Loucy (cell line): ENCODE data around the gene ISOC1.

Experiments used
- H2AFZ ChIP-seq: fragments of 200-600 bp; sonication (generic); 2 replicates; pipeline ENCODE4 v1.6.0; 2016; ENCODE audit warnings: antibody characterized with exemption, mild to moderate bottlenecking, low read length, moderate library complexity
- H3F3A ChIP-seq: fragments of 200-600 bp; 2 replicates; pipeline ENCODE4 v1.6.0; 2016; ENCODE audit warnings: antibody characterized with exemption, low read depth, mild to moderate bottlenecking
- H3K27me3 ChIP-seq: fragments of 200-600 bp; sonication (generic); 2 replicates; pipeline ENCODE4 v1.6.1; 2014; ENCODE audit warnings: low read length, mild to moderate bottlenecking; ENCODE audit not compliant: insufficient read depth, poor library complexity, severe bottlenecking
- H3K36me3 ChIP-seq: fragments of 200-600 bp; sonication (generic); 2 replicates; pipeline ENCODE4 v1.6.1; 2016; ENCODE audit warnings: low read length; ENCODE audit not compliant: insufficient read depth
- H3K4me1 ChIP-seq: fragments of 200-600 bp; sonication (generic); 2 replicates; pipeline ENCODE4 v1.5.1; 2014; ENCODE audit warnings: low read length, mild to moderate bottlenecking; ENCODE audit not compliant: insufficient read depth, poor library complexity, severe bottlenecking
- H3K4me2 ChIP-seq: fragments of 200-600 bp; sonication (generic); 2 replicates; pipeline ENCODE4 v1.6.0; 2014; ENCODE audit warnings: antibody characterized with exemption, low read length, low read depth, mild to moderate bottlenecking; ENCODE audit not compliant: poor library complexity, severe bottlenecking
- H3K4me3 ChIP-seq: fragments of 200-600 bp; sonication (generic); 2 replicates; pipeline ENCODE4 v1.5.1; 2014; ENCODE audit warnings: low read length, mild to moderate bottlenecking, mixed read lengths; ENCODE audit not compliant: poor library complexity, severe bottlenecking
- H3K79me2 ChIP-seq: fragments of 200-600 bp; sonication (generic); 2 replicates; pipeline ENCODE4 v1.6.1; 2014; ENCODE audit warnings: low read length; ENCODE audit not compliant: insufficient read depth
- H3K9ac ChIP-seq: fragments of 200-600 bp; sonication (generic); 2 replicates; pipeline ENCODE4 v1.6.0; 2014; ENCODE audit warnings: mild to moderate bottlenecking, low read depth, low read length, moderate library complexity; ENCODE audit not compliant: poor library complexity, severe bottlenecking
- H3K9me2 ChIP-seq: fragments of 200-600 bp; sonication (generic); replicated peaks from 2 replicates; pipeline ENCODE4 v1.6.1; 2016; ENCODE audit warnings: low read depth, low read length, mixed read lengths
- H3K9me3 ChIP-seq: fragments of 200-600 bp; sonication (generic); 2 replicates; pipeline ENCODE4 v1.6.1; 2014; ENCODE audit warnings: mild to moderate bottlenecking, antibody characterized with exemption, low read length, low read depth; ENCODE audit not compliant: insufficient read depth
- H4K20me1 ChIP-seq: fragments of 200-600 bp; sonication (generic); 2 replicates; pipeline ENCODE4 v1.6.0; 2014; ENCODE audit warnings: antibody characterized with exemption, low read length, mild to moderate bottlenecking; ENCODE audit not compliant: insufficient read depth, poor library complexity, severe bottlenecking
- CTCF ChIP-seq: fragments of 200-600 bp; sonication (generic); conservative IDR thresholded peaks from 2 replicates; pipeline ENCODE4 v1.5.1; 2014; ENCODE audit warnings: mild to moderate bottlenecking, antibody characterized with exemption, low read length
- EZH2phosphoT487 ChIP-seq: fragments of 200-600 bp; IDR thresholded peaks from 2 replicates; pipeline ENCODE4 v1.6.1; 2018; ENCODE audit warnings: antibody characterized with exemption, mild to moderate bottlenecking, moderate library complexity, borderline replicate concordance

Gene ISOC1

GRCh38 chr5:129073111-129073510 lies 21.4 kb upstream of the ISOC1 start:
- H3K79me2 ChIP-seq, result no peaks in the 10 kb centered on the region
- no peak overlapping the region for H3K4me2 ChIP-seq
- no peaks in the 10 kb centered on the region for H3K36me3 ChIP-seq
- no peaks in the 10 kb centered on the region for H3K4me1 ChIP-seq
- no peaks in the 10 kb centered on the region for H3K9me2 ChIP-seq
- no peaks in the 10 kb centered on the region for H3K27me3 ChIP-seq
- no peaks in the 10 kb centered on the region for H3K9me3 ChIP-seq
- TF ChIP-seq EZH2phosphoT487, result no peak
- TF ChIP-seq CTCF, result no peak
- H3F3A ChIP-seq, result no peaks in the 10 kb centered on the region
- H3K9ac ChIP-seq, result no peak overlapping the region
- H4K20me1 ChIP-seq, result no peaks in the 10 kb centered on the region
- H3K4me3 ChIP-seq, result no peak overlapping the region
- no peak overlapping the region for H2AFZ ChIP-seq

GRCh38 chr5:129074903-129075302 lies 19.6 kb upstream of the ISOC1 start:
- Histone ChIP-seq H3K4me3 (no peak overlapping the region), H3K79me2 (no peaks in the 10 kb centered on the region), H3K9me3 (no peaks in the 10 kb centered on the region), H4K20me1 (no peaks in the 10 kb centered on the region), H3K9ac (no peak overlapping the region), H3K9me2 (no peaks in the 10 kb centered on the region), H3K4me1 (no peaks in the 10 kb centered on the region), H3K4me2 (no peak overlapping the region), H3F3A (no peaks in the 10 kb centered on the region), H2AFZ (no peak overlapping the region), H3K36me3 (no peaks in the 10 kb centered on the region), H3K27me3 (no peaks in the 10 kb centered on the region)
- TF ChIP-seq CTCF (no peak), EZH2phosphoT487 (no peak)

GRCh38 chr5:129077433-129078075 lies 17.0 kb upstream of the ISOC1 start:
- H3K4me2 ChIP-seq, result no peak overlapping the region
- no peaks in the 10 kb centered on the region for H3K4me1 ChIP-seq
- TF ChIP-seq CTCF, result no peak
- TF ChIP-seq EZH2phosphoT487, result no peak

More at GRCh38 chr5:129077433-129078075, 17.0 kb upstream of the ISOC1 start:
- H3K36me3 ChIP-seq, result no peaks in the 10 kb centered on the region
- no peak overlapping the region for H2AFZ ChIP-seq
- no peaks in the 10 kb centered on the region for H4K20me1 ChIP-seq
- no peaks in the 10 kb centered on the region for H3F3A ChIP-seq
- H3K4me3 ChIP-seq, result no peak overlapping the region
- H3K27me3 ChIP-seq, result no peaks in the 10 kb centered on the region
- H3K79me2 ChIP-seq, result no peaks in the 10 kb centered on the region
- no peak overlapping the region for H3K9ac ChIP-seq
- H3K9me2 ChIP-seq, result no peaks in the 10 kb centered on the region
- no peaks in the 10 kb centered on the region for H3K9me3 ChIP-seq
